ENCODE measurements around the gene ARHGEF16. TPM values are rescaled to one million over a fixed set of nuclear protein-coding genes. Genes with fewer than 3 reads are reported as not detected.

ARHGEF16 gene
- total and polyA plus RNA-seq, 9 donors = 0.13 to 8.4 (median 1.7) TPM

DNA sequence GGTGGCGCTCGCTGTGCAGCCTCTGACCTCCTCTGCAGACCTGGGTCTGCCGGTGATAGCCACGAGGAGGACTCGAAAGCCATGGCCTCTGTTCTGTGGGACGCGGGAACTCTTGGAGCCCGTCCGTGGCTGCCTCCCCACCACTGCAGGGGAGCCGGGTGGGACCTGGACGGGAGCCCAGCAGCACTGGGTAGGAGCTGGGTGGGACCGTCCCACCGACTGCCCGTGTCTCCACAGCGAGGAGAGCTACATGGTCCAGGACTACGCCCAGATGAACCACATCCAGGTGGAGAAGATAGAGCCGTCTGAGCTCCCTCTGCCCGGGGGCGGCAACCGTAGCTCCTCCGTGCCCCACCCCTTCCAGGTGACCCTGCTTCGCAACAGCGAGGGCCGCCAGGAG is 23.7 kb downstream of the ARHGEF16 start:
- TF ChIP-seq, protein P1, sequence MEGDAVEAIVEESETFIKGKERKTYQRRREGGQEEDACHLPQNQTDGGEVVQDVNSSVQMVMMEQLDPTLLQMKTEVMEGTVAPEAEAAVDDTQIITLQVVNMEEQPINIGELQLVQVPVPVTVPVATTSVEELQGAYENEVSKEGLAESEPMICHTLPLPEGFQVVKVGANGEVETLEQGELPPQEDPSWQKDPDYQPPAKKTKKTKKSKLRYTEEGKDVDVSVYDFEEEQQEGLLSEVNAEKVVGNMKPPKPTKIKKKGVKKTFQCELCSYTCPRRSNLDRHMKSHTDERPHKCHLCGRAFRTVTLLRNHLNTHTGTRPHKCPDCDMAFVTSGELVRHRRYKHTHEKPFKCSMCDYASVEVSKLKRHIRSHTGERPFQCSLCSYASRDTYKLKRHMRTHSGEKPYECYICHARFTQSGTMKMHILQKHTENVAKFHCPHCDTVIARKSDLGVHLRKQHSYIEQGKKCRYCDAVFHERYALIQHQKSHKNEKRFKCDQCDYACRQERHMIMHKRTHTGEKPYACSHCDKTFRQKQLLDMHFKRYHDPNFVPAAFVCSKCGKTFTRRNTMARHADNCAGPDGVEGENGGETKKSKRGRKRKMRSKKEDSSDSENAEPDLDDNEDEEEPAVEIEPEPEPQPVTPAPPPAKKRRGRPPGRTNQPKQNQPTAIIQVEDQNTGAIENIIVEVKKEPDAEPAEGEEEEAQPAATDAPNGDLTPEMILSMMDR (IDR thresholded peaks at IDR 0.05) = no peak
- no peak for TF ChIP-seq EP300 (IDR thresholded peaks at IDR 0.05)
- no peak for TF ChIP-seq POLR2A (IDR thresholded peaks at IDR 0.05)

DNA sequence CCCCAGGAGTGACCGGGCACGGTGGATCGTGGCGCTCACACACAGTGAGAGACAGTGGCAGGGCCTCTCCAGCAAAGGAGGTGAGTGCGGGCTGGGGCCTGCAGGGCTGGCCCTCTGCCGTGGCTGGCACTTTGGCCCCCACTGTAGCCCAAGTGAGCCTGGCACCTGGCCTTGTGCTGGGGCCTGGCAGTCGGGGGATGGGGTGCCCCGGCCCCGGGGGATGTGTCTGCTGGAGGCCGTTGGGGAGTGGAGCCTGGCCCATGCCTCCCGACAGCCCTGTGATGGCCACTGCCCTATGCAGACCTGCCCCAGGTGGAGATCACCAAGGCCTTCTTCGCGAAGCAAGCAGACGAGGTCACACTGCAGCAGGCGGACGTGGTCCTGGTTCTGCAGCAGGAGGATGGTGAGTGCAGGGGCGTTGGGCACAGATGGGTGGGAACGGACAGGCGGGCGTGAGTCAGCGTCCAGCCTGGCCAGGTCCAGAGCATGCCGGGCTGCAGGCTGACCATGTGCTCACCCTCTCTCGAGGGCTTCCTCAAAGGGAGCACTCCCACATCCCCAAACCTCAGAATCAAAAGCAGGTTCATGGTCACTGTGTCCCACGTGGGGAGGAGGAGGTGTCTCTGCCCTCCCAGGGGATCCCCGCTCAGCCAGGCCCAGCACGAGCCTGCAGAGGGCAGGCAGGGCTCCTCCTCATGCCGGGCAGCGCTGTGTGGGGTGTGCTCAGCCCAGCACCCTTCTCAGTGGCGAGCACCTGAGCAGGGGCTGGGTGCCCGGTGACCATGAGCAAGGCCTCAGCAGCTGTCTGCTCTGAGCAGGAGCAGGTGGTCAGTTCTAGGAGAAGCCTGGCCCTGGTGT is 25.3 kb downstream of the ARHGEF16 start:
- Histone ChIP-seq H3K36me3 (no peaks in the 10 kb centered on the region), H3K27ac (no peak overlapping the region), H3K9me3 (no peaks in the 10 kb centered on the region), H3K27me3 (no peaks in the 10 kb centered on the region), H3K4me1 (ENCODE audit: insufficient read depth) (no peaks in the 10 kb centered on the region), H3K4me3 (no peak overlapping the region)
- TF ChIP-seq EP300 (IDR thresholded peaks at IDR 0.05) = no peak
- TF ChIP-seq, protein P1 (IDR thresholded peaks at IDR 0.05) = no peak
- no peak for TF ChIP-seq POLR2A (IDR thresholded peaks at IDR 0.05)
- 62 to 70% (median 68%) methylated on average over 29 to 30 of the region's 30 CpGs for WGBS, 3 donors
- no peak for DNase-seq
- intact Hi-C loops (cut with DNase I) = no loop called here

More for the DNA sequence above, 23.7 kb downstream of the ARHGEF16 start:
- WGBS, 3 donors = 70 to 79% (median 76%) methylated on average over 23 to 24 of the region's 24 CpGs
- Histone ChIP-seq H3K4me3 (no peak overlapping the region), H3K9me3 (no peaks in the 10 kb centered on the region), H3K4me1 (ENCODE audit: insufficient read depth) (no peaks in the 10 kb centered on the region), H3K27me3 (no peaks in the 10 kb centered on the region), H3K36me3 (no peaks in the 10 kb centered on the region), H3K27ac (no peak overlapping the region)
- DNase-seq = no peak
- intact Hi-C loops (cut with DNase I) = no loop called here

DNA sequence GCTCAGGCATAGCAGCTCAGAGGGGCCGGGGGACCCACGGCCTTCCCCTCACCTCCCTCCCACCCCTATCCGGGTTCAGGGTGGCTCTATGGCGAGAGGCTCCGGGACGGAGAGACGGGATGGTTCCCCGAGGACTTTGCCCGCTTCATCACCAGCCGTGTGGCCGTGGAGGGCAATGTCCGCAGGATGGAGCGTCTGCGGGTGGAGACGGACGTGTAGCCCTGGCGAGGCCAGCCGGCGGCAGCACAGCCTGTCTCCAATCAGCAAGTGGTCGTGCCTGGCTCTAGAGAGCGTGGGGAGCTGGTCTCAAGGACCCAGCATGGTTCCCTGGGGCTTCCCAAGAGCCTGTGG is 25.9 kb downstream of the ARHGEF16 start:
- Histone ChIP-seq H3K36me3 (no peaks in the 10 kb centered on the region), H3K9me3 (no peaks in the 10 kb centered on the region), H3K4me3 (no peak overlapping the region), H3K27me3 (no peaks in the 10 kb centered on the region), H3K4me1 (ENCODE audit: insufficient read depth) (no peaks in the 10 kb centered on the region), H3K27ac (no peak overlapping the region)
- TF ChIP-seq POLR2A (IDR thresholded peaks at IDR 0.05) = no peak
- TF ChIP-seq, protein P1 (IDR thresholded peaks at IDR 0.05) = no peak
- no peak for TF ChIP-seq EP300 (IDR thresholded peaks at IDR 0.05)
- DNase-seq = no peak
- intact Hi-C loops (cut with DNase I) = no loop called here
- 77 to 89% (median 84%) methylated on average over 21 of the region's 21 CpGs for WGBS, 3 donors

DNA sequence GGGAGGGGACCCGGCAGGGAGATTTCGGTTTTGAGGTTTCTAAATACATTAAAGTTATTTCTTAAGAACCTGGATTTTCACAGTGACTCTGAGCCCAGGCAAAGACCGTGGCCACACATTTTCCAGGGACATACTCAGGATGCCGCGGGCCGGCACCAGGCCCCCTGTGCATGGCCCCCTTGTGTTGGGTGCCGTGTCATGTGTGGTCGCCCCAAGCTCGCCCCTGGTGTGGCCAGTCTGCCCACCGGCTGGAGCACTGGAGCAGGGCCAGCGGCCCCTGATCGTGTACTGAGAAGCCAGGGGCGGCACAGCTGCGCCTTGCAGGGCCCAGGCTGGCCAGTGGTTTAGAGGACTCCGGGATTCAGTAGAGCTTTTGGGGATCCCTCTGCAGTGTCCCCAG is 26.6 kb downstream of the ARHGEF16 start:
- intact Hi-C loops (cut with DNase I) = no loop called here
- Histone ChIP-seq H3K4me1 (ENCODE audit: insufficient read depth) (no peaks in the 10 kb centered on the region), H3K36me3 (no peaks in the 10 kb centered on the region), H3K27me3 (no peaks in the 10 kb centered on the region), H3K27ac (no peak overlapping the region), H3K4me3 (no peak overlapping the region), H3K9me3 (no peaks in the 10 kb centered on the region)
- 61 to 67% (median 64%) methylated on average over 13 to 15 of the region's 15 CpGs for WGBS, 3 donors
- DNase-seq = no peak
- TF ChIP-seq POLR2A (IDR thresholded peaks at IDR 0.05) (no peak), EP300 (IDR thresholded peaks at IDR 0.05) (no peak)
- TF ChIP-seq, protein P1 (IDR thresholded peaks at IDR 0.05) = no peak
